Suppressor macrophage treated with lipopolysaccharide for 4 hours (primary cell): ENCODE measurements around the gene MDFIC.

ENCODE experiments used
- DNase-seq: peaks from one replicate; pipeline ENCODE4 v3.0.0-alpha.2; 2020

Gene MDFIC

DNA sequence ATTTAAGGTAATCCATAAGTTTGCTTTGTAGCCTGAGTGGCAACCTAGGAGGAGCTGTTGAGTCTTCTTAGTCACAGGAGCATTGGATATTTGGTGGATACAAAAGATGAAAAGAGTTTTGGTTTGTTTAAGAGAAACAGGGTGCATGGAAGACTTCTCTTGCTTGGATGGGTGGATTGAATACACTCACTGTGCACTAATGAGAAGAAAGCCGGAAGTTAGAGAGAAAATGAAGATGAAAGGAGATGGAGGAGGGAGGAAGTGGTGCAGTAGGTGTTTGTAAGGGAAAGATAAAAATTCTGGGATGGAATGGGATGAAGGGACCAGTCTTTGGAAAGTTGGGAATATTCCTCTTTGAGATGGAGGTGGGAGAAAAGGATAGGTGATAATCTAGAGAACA, 7.7 kb downstream of the MDFIC start:
- DNase-seq, result no peak

GRCh38 chr7:114930107-114930661, 8.3 kb downstream of the MDFIC start:
- peak; percentile 66 for DNase-seq

- DNase-seq, result peak; percentile 89
Measured at GRCh38 chr7:114930829-114931655, 9.1 kb downstream of the MDFIC start.

- DNase-seq, result no peak
Measured at GRCh38 chr7:114931656-114932011, 9.7 kb downstream of the MDFIC start.

GRCh38 chr7:114932991-114933390, 11.1 kb downstream of the MDFIC start:
- peak; percentile 58 for DNase-seq

DNA sequence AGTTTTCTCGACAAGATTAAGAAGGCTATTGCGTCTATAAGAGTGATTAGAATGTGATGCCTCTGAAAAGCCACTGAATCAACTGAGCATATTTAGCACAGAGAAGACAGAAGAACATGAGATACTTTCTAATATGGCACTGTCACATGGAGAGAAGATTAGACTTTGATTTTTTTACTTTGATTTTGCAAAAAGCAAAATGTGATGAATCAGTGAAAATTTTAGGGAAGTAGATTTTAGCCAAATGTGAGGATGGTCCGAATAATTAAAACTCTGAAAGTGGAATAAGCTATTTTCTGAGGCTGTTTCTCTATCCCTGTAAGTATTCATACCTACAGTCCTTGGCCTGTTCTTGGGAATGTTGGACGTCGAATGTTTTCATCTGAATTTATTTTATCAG, 11.8 kb downstream of the MDFIC start:
- no peak for DNase-seq

GRCh38 chr7:114934086-114934485, 12.2 kb downstream of the MDFIC start:
- no peak for DNase-seq

GRCh38 chr7:114934713-114935112, 12.8 kb downstream of the MDFIC start:
- peak; percentile 51 for DNase-seq

GRCh38 chr7:114936471-114936870, 14.6 kb downstream of the MDFIC start:
- DNase-seq, result peak; percentile 75

GRCh38 chr7:114937446-114937845, 15.6 kb downstream of the MDFIC start:
- DNase-seq, result no peak

- no peak for DNase-seq
Measured at GRCh38 chr7:114938785-114939184, 16.9 kb downstream of the MDFIC start.

DNA sequence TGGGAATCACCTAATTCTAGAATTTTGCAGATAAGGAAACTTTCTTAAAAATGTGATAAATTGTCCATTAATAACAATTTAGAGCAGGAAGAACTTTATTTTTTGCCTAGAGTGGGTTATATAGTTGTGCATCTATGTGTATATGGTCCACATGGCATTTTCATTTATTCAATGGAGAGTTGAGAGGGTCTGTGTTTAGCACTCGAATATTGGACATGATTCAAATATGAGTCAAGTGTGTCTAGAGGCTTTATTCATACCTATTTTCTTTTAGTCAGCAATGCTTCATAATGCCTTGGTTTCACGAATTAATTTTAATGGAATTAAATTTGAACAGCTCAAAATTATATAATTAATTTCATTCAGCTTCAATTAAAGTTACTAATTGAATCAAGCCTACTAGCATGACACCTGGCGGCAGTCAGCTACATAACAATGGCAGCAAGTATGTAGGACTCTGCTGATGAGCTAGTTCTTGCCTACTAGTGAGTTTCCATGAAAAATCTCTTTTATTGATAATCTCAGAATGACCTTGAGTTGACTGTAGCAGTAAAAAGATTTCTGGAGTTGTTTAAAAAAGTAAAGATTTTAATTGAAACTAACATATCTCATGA, 17.7 kb downstream of the MDFIC start:
- no peak for DNase-seq

DNA sequence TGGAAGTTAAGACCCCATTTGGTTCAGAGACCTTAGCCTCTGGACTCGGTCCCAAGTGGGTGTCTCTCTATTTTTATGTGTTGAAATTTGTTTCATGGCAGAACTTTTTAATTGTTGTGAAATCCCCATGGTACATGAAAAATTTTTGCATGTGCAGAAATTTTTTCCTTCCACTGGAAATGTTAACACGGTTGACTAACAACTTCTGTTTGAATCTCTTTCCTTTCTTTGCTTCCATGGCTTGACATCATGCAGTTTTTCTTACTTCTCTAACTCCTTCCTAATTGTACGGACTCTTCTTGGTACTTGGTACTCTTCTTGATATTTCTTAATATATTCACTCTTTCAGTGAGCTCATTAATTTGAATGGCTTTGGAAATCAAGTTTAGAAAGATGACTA, 18.3 kb downstream of the MDFIC start:
- peak; percentile 56 for DNase-seq

DNA sequence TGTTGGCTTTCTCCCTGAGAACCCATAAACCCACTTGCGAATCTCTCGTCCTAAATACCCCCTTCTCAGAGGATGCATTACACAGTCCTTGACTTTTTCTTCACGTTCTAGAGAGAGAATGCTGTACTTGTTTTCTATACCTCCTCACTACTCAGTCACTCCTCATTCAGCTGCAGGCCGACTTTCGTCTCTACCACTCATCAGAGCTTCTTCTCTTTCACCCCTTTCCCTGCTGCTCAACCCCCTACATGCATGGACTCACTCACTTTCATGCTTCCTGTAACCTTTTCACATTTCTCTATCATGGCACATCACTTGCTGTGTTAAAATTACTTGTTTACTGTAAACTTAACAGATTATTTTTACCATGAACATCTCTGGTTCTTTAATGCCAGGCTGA, 19.8 kb downstream of the MDFIC start:
- DNase-seq, result no peak

DNA sequence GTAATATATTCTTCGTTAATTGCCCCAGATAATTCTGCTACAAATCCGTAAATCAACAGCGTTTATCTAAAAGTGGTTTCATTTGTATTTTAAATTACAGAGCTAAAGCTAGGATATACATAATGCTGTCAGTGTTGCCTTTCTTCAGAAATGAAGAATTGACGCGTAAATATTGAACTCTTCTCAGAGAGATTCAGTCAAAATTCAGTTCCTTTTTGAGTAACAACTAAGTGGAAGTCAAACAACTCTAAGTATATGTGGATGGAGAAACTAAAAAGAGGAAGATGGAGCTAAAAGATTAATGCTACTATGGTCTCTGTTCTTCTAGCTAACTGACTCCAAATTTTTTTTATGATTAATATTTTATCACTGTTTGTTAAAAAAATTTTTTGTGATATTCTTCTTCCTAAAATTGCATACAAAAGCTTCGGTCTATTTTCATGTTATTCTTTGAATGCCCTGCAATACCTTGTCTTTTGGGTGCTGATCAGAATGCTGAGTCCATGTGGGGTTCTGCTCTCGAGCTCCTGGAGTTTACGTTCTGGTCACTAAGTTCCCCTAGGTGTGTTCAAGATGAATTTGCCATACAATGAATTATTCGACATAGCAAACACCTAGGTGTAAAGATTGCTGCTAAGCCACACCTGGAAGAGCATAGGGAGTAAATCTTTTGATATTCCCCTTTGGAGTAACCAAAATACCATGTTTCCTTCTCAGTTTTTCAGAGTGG, 20.7 kb downstream of the MDFIC start:
- DNase-seq, result peak; percentile 65

GRCh38 chr7:114943530-114943929, 21.6 kb downstream of the MDFIC start:
- DNase-seq, result no peak

DNA sequence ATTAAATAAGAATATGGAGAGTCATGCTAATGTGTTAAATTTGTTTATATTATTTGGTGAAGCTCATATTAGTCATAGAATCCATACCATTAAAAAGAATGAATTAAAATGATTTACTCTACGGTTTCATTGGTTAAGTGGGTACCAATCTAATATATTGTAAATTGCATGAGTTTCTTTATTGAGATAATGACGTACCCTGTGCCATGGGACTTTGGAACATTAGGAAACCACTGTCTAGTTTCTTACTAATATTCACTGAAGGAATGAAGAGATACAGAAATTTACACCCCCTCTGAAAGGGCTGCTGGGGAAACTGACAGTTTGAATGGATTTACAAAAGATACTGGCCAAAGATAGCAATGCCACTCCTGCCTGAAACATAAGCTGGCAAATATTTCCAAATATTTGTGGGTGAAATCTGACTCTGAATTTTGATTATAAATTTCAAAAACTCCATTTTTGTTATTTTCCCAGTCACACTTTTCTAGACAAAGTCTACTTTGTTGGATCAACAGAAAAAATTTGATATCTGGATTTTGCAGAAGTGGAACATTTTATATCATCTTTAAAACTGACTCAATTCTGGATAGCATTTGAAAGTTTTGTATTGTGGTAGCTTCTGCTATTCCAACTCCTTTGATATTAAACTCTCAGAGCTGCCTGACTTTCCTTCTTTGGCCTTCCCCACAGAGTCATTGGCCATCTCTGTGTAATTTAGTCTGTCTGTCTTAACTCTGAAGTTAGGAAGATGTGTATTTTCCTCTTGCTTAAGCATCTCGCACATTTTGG, 22.3 kb downstream of the MDFIC start:
- no peak for DNase-seq

DNA sequence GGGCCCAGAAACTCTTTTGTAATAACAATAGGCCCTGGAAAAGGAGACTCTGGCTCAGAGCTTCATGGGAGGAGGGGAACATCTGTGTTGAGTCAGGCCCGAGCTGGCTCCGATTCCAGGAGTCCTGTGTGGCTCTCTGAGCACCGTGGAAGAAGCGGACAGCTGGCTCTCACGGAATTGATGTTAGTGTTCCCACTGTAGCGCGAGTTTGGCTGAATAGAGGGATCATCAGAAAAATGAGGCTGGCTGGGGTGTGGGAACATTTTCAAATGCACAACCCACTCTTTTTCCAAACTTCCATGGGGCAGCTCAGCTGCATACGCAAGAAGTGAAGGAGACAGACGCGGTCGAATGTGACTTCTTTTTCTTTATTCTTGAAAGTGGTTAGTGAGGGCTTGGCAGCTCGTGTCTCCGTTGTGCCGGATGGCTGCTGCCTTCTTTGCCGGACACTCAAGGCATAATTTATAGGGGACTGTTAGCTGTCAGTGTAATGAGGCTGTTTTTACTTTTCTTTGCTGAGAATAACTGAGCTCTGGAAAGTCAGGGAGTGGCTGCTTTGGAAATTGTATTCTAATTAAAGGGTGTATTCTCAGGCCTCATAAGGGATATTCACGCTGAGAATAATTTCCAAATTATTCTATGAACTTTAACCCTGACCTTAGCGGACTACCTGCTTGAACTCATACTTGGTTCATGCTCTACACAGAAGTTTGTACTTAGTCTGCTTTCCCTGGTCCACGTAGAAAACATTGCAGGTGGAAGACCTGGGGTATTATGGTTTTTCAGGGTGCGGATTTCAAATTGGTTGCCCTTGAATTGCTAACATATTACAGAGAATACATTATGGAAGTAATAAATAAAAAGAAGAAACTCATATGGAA, 23.1 kb downstream of the MDFIC start:
- no peak for DNase-seq

DNA sequence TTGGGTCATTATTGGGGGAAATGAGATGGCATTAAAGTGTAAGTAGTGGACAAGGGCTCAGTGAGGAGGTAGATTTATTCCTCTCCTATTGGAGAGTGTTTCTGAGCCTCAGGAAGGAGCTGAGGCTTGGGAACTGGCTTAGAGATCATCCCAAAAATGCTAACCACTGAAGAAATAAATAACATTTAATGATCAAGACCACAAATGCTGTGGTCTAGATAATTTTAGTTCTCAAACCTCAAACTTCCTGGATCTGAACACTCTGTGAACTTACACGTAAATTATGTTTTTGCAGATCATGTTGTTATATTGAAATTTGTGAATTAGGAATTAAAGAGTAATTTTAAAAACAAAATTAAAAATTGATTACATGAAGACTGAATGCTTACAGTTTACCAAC, 27.3 kb downstream of the MDFIC start:
- DNase-seq, result no peak

- DNase-seq, result no peak
Measured at GRCh38 chr7:114952296-114952695, 30.4 kb downstream of the MDFIC start.

DNA sequence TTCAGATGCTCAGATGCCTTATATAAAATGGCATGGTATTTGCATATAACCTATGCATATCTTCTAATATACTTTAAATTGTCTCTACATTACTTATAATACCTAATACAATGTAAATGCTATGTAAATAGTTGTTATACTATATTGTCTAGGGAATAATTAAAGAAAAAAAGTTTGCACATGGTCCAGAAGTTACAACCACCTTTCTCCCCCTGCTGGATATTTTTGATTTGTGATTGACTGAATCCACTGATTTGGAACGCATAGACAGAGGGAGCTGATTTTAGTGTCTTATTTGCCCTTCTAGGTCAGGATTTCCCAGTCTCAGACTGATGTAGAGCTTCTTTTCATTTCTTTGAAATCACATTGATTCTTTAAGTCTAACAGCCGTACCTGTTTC, 31.8 kb downstream of the MDFIC start:
- DNase-seq, result no peak

- DNase-seq, result no peak
Measured at GRCh38 chr7:114956702-114957101, 34.8 kb downstream of the MDFIC start.
